Astrocyte (in vitro differentiated cells and primary cell): ENCODE results near the gene WDR54. TPM values are rescaled to one million over a fixed set of nuclear protein-coding genes. Genes with fewer than 3 reads are reported as not detected.
A peak's percentile ranks its signal among the peaks of the same experiment; 100 is the strongest.

ENCODE experiments used
- DNase-seq: peaks from one replicate; pipeline ENCODE4 v3.0.0-alpha.2; 2010; ENCODE audit warnings: low read depth
- FAIRE-seq: peaks from 2 replicates; lab custom pipeline; 2011; peaks lifted over from hg19 to GRCh38; lab: Jason Lieb, UNC
- H2AFZ ChIP-seq: 2 replicates; pipeline ENCODE4 v1.6.0; 2012; ENCODE audit warnings: low read depth, low read length, inconsistent platforms
- H3K27ac ChIP-seq: 2 replicates; pipeline ENCODE4 v1.5.1; 2011; ENCODE audit warnings: low read depth, low read length, inconsistent platforms
- H3K27me3 ChIP-seq: 2 replicates; pipeline ENCODE4 v1.6.0; 2011; ENCODE audit warnings: low read length, inconsistent platforms; ENCODE audit not compliant: insufficient read depth
- H3K36me3 ChIP-seq: 2 replicates; pipeline ENCODE4 v1.5.1; 2011; ENCODE audit warnings: low read length, inconsistent platforms; ENCODE audit not compliant: insufficient read depth
- H3K4me1 ChIP-seq: 2 replicates; pipeline ENCODE4 v1.5.1; 2011; ENCODE audit warnings: low read length, inconsistent platforms; ENCODE audit not compliant: insufficient read depth
- H3K4me2 ChIP-seq: 2 replicates; pipeline ENCODE4 v1.6.0; 2012; ENCODE audit warnings: low read length, inconsistent platforms
- H3K4me3 ChIP-seq: 2 replicates; pipeline ENCODE4 v1.5.1; 2011; ENCODE audit warnings: low read depth, mild to moderate bottlenecking, low read length, inconsistent platforms; ENCODE audit not compliant: insufficient read depth
- H3K79me2 ChIP-seq: 2 replicates; pipeline ENCODE4 v1.6.0; 2012; ENCODE audit warnings: mild to moderate bottlenecking, low read length, inconsistent platforms; ENCODE audit not compliant: insufficient read depth
- H3K9ac ChIP-seq: 2 replicates; pipeline ENCODE4 v1.6.0; 2012; ENCODE audit warnings: mild to moderate bottlenecking, low read length, inconsistent platforms
- H3K9me3 ChIP-seq: 2 replicates; pipeline ENCODE4 v1.5.1; 2012; ENCODE audit warnings: low read depth, mild to moderate bottlenecking, low read length, inconsistent platforms; ENCODE audit not compliant: insufficient read depth
- H4K20me1 ChIP-seq: 2 replicates; pipeline ENCODE4 v1.6.0; 2012; ENCODE audit warnings: low read length, inconsistent platforms; ENCODE audit not compliant: insufficient read depth
- H3K27ac Mint-ChIP-seq: one replicate; pipeline ENCODE4 v1.8.0; 2021; ENCODE audit warnings: mild to moderate bottlenecking, mixed read lengths; ENCODE audit not compliant: unreplicated experiment
- H3K27me3 Mint-ChIP-seq: one replicate; pipeline ENCODE4 v1.8.0; 2021; ENCODE audit warnings: low read depth, mixed read lengths; ENCODE audit not compliant: unreplicated experiment
- H3K36me3 Mint-ChIP-seq: one replicate; pipeline ENCODE4 v1.8.0; 2021; ENCODE audit warnings: low read depth, mixed read lengths; ENCODE audit not compliant: unreplicated experiment
- H3K4me1 Mint-ChIP-seq: one replicate; pipeline ENCODE4 v1.8.0; 2021; ENCODE audit warnings: low read depth, mixed read lengths; ENCODE audit not compliant: unreplicated experiment
- H3K4me3 Mint-ChIP-seq: one replicate; pipeline ENCODE4 v1.8.0; 2021; ENCODE audit warnings: mild to moderate bottlenecking, moderate library complexity, mixed read lengths; ENCODE audit not compliant: unreplicated experiment
- H3K9me3 Mint-ChIP-seq: one replicate; pipeline ENCODE4 v1.8.0; 2021; ENCODE audit warnings: mild to moderate bottlenecking, mixed read lengths; ENCODE audit not compliant: unreplicated experiment
- CTCF ChIP-seq: IDR thresholded peaks from 2 replicates; pipeline ENCODE4 v1.5.1; 2011; ENCODE audit warnings: low read depth, mild to moderate bottlenecking, inconsistent platforms, low read length, moderate library complexity; ENCODE audit not compliant: insufficient read depth
- EZH2 ChIP-seq: IDR thresholded peaks from 2 replicates; pipeline ENCODE4 v1.6.1; 2012; ENCODE audit warnings: mild to moderate bottlenecking, low read length, inconsistent platforms; ENCODE audit not compliant: insufficient read depth
- total RNA-seq: library from RNA; stranded (reverse); gene quantifications from 2 replicates; pipeline ENCODE4 v1.2.1, GENCODE V29; 2021

The WDR54 gene
- total RNA-seq, 1 donor from 2014 or later: 14.8 TPM

DNA sequence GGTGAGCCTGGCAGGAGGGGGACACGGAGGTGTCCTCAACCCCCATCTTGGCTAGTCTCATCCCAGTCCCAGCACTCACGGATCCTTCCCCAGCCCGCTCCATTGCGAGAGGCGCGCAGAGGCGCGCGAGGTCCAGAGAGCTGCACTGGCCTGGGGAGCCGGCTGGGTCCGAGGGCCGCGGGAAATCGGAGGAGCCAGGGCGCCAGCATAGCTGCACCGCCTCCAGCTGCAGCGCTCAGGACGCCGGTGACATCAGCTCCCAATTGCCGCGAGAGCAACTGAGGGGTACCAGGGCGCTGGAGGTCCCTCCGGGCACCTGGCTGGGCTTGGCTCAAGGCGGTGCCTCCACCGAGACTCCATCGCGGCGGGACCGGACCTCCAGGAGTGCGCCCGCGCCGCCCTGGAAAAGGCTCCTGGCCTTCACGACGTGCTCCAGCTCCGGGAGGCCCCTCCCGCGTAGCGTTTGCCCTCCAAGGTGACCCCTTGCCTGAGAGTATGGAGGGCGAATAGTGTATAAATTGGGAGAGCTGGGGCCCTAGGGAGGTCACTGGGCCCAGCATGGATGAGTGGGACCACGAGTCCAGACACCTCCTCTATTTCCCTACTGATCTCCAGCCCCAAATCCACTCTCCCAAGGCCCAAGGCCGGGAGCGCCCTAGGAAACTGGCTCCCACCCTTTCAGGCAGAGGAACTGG is 14.7 kb downstream of the WDR54 start:
- Histone ChIP-seq H4K20me1 (peaks cover 41% of the 10 kb centered on the region), H3K4me3 (no peak overlapping the region), H3K4me1 (peaks cover 38% of the 10 kb centered on the region), H3K27me3 (peaks cover 2% of the 10 kb centered on the region), H3K27ac (no peak overlapping the region), H3K9me3 (no peaks in the 10 kb centered on the region), H3K79me2 (peaks cover 30% of the 10 kb centered on the region), H3K36me3 (no peaks in the 10 kb centered on the region), H3K4me2 (peak overlapping the region; percentile 52), H3K9ac (peak overlapping the region; percentile 22), H2AFZ (peak overlapping the region; percentile 15)
- FAIRE-seq: no peak
- H3K4me3 Mint-ChIP-seq: no peak overlapping the region
- TF ChIP-seq EZH2: no peak
- no peak for TF ChIP-seq CTCF
- no peaks in the 10 kb centered on the region for H3K9me3 Mint-ChIP-seq
- H3K27ac Mint-ChIP-seq: no peak overlapping the region
- no peaks in the 10 kb centered on the region for H3K27me3 Mint-ChIP-seq
- peaks cover 24% of the 10 kb centered on the region for H3K4me1 Mint-ChIP-seq
- no peak for DNase-seq
- peaks cover 6% of the 10 kb centered on the region for H3K36me3 Mint-ChIP-seq

DNA sequence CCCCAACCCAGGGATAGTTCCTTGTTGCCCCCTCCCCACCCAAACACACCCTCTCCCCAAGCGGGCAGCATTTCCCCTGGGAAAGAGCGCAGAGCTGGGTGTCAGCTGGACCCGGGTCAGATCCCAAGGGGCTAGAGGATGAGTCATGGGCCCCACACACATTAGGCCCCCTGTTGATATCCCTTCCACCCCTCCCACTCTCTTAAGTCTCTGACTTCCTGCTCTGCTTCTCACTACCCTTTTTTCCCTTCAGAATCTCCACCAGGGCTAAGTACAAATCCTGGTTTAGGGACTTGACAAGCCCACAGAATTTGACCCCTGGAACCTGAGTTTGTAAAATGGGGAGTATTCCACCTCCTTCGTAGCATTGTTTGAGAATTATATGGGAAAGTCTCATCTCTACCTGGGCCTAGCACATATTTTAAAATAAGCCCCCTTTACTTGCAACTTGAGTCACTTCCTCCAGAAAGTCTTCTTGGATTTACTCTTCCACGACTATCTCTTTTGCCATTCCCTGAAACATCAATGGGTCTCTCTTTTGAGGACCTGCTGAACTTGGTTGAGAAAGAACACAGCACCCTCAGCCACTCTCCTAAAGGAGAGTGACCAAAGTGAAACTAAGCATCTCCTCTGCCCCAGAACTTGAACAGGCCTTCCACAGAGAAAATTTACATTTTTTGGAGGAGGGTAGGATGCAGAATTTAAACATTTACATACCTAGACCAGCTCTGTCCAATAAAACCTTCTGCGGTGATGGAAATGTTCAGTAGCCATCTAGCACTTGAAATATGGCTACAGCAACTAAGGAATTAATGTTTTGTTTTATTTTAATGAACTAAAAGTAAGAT is 15.5 kb downstream of the WDR54 start:
- Histone ChIP-seq H3K27ac (no peak overlapping the region), H3K4me1 (peaks cover 39% of the 10 kb centered on the region), H3K79me2 (peaks cover 30% of the 10 kb centered on the region), H3K4me2 (peak overlapping the region; percentile 52), H2AFZ (no peak overlapping the region), H3K36me3 (no peaks in the 10 kb centered on the region), H3K4me3 (no peak overlapping the region), H3K9me3 (no peaks in the 10 kb centered on the region), H3K9ac (peak overlapping the region; percentile 22), H4K20me1 (peaks cover 38% of the 10 kb centered on the region), H3K27me3 (peaks cover 9% of the 10 kb centered on the region)
- Mint-ChIP-seq H3K36me3 (peaks cover 6% of the 10 kb centered on the region), H3K27me3 (no peaks in the 10 kb centered on the region), H3K4me1 (peaks cover 24% of the 10 kb centered on the region), H3K9me3 (no peaks in the 10 kb centered on the region), H3K27ac (no peak overlapping the region), H3K4me3 (no peak overlapping the region)
- DNase-seq: no peak
- TF ChIP-seq EZH2 (no peak), CTCF (no peak)
- no peak for FAIRE-seq
